DOHH2 (cell line): ENCODE data around the gene CLDN2.
"Not testable (repeated sequence)": the region's sequence is repeated elsewhere in the genome, so short reads cannot be mapped to it uniquely, and the experiment has no call there.

ENCODE experiments used
- H3F3A ChIP-seq: fragments of 200-600 bp; sonication (generic), shearing (Covaris generic); 2 replicates; pipeline ENCODE4 v1.6.0; 2016; ENCODE audit warnings: antibody characterized with exemption, mild to moderate bottlenecking; ENCODE audit not compliant: control insufficient read depth, insufficient read depth
- H3K27ac ChIP-seq: fragments of 200-600 bp; sonication (generic); 2 replicates; pipeline ENCODE4 v1.5.1; 2014; ENCODE audit warnings: low read depth, mild to moderate bottlenecking, low read length, moderate library complexity
- H3K27me3 ChIP-seq: fragments of 200-600 bp; sonication (generic); 2 replicates; pipeline ENCODE4 v1.6.1; 2014; ENCODE audit warnings: mild to moderate bottlenecking, low read length, mixed read lengths; ENCODE audit not compliant: control insufficient read depth
- H3K36me3 ChIP-seq: fragments of 200-600 bp; sonication (generic); 2 replicates; pipeline ENCODE4 v1.6.1; 2014; ENCODE audit warnings: mild to moderate bottlenecking, low read length, moderate library complexity, mixed read lengths; ENCODE audit not compliant: control insufficient read depth
- H3K4me1 ChIP-seq: fragments of 200-600 bp; sonication (generic); 2 replicates; pipeline ENCODE4 v1.6.1; 2014; ENCODE audit warnings: mild to moderate bottlenecking, low read length, mixed read lengths; ENCODE audit not compliant: control insufficient read depth
- H3K4me2 ChIP-seq: fragments of 200-600 bp; sonication (generic); 2 replicates; pipeline ENCODE4 v1.6.0; 2014; ENCODE audit warnings: mild to moderate bottlenecking, low read length, moderate library complexity
- H3K4me3 ChIP-seq: fragments of 200-600 bp; sonication (generic); 2 replicates; pipeline ENCODE4 v1.5.1; 2014; ENCODE audit warnings: mild to moderate bottlenecking, low read length, mixed read lengths
- H3K79me2 ChIP-seq: fragments of 200-600 bp; sonication (generic); 2 replicates; pipeline ENCODE4 v1.6.1; 2014; ENCODE audit warnings: mild to moderate bottlenecking, low read length, mixed read lengths; ENCODE audit not compliant: control insufficient read depth
- H3K9me2 ChIP-seq: fragments of 200-600 bp; sonication (generic); replicated peaks from 2 replicates; pipeline ENCODE4 v1.6.1; 2014; ENCODE audit warnings: mild to moderate bottlenecking, low read length, mixed read lengths; ENCODE audit not compliant: control insufficient read depth
- H3K9me3 ChIP-seq: fragments of 200-600 bp; sonication (generic); 2 replicates; pipeline ENCODE4 v1.6.1; 2014; ENCODE audit warnings: antibody characterized with exemption, low read length, mixed read lengths; ENCODE audit not compliant: control insufficient read depth, insufficient read depth
- H4K20me1 ChIP-seq: fragments of 200-600 bp; sonication (generic); 2 replicates; pipeline ENCODE4 v1.6.0; 2014; ENCODE audit warnings: low read depth, mild to moderate bottlenecking, antibody characterized with exemption, low read length, moderate library complexity; ENCODE audit not compliant: control insufficient read depth, insufficient read depth
- CTCF ChIP-seq: fragments of 200-600 bp; sonication (generic); IDR thresholded peaks from one replicate; pipeline ENCODE4 v1.5.1; 2014; ENCODE audit warnings: antibody characterized with exemption, mild to moderate bottlenecking, low read depth, low read length; ENCODE audit not compliant: poor library complexity, severe bottlenecking
- EZH2phosphoT487 ChIP-seq: fragments of 200-600 bp; sonication (generic); IDR thresholded peaks from 2 replicates; pipeline ENCODE4 v1.6.1; 2017; ENCODE audit warnings: borderline replicate concordance, mild to moderate bottlenecking, antibody characterized with exemption, low read length, moderate library complexity, mixed read lengths

The CLDN2 gene

GRCh38 chrX:106963111-106963510 is 42.9 kb downstream of the CLDN2 start:
- no peaks in the 10 kb centered on the region for H3K4me1 ChIP-seq
- TF ChIP-seq CTCF, result no peak
- no peak for TF ChIP-seq EZH2phosphoT487
- H3K79me2 ChIP-seq, result no peaks in the 10 kb centered on the region
- no peak overlapping the region for H3K4me2 ChIP-seq
- no peaks in the 10 kb centered on the region for H3K9me3 ChIP-seq
- no peak overlapping the region for H3K4me3 ChIP-seq
- H3K27me3 ChIP-seq, result no peaks in the 10 kb centered on the region
- no peaks in the 10 kb centered on the region for H4K20me1 ChIP-seq
- H3F3A ChIP-seq, result no peaks in the 10 kb centered on the region
- H3K9me2 ChIP-seq, result no peaks in the 10 kb centered on the region
- no peak overlapping the region for H3K27ac ChIP-seq
- no peaks in the 10 kb centered on the region for H3K36me3 ChIP-seq

GRCh38 chrX:106964290-106964689 is 44.1 kb downstream of the CLDN2 start:
- no peak overlapping the region for H3K27ac ChIP-seq
- no peaks in the 10 kb centered on the region for H3K4me1 ChIP-seq
- no peak for TF ChIP-seq EZH2phosphoT487
- no peak for TF ChIP-seq CTCF
- H4K20me1 ChIP-seq, result no peaks in the 10 kb centered on the region
- no peaks in the 10 kb centered on the region for H3K9me2 ChIP-seq
- no peaks in the 10 kb centered on the region for H3K27me3 ChIP-seq
- no peaks in the 10 kb centered on the region for H3K9me3 ChIP-seq
- H3K36me3 ChIP-seq, result no peaks in the 10 kb centered on the region
- H3F3A ChIP-seq, result no peaks in the 10 kb centered on the region
- no peaks in the 10 kb centered on the region for H3K79me2 ChIP-seq
- no peak overlapping the region for H3K4me3 ChIP-seq
- H3K4me2 ChIP-seq, result no peak overlapping the region

- H4K20me1 ChIP-seq, H3K4me3 ChIP-seq, H3K27me3 ChIP-seq, H3K9me2 ChIP-seq, H3K27ac ChIP-seq, H3K79me2 ChIP-seq, H3K4me1 ChIP-seq, H3K4me2 ChIP-seq, H3K36me3 ChIP-seq, H3F3A ChIP-seq, H3K9me3 ChIP-seq: not testable (repeated sequence)
Observed at GRCh38 chrX:106966547-106966946, 46.3 kb downstream of the CLDN2 start.

GRCh38 chrX:106972896-106973295 is 52.7 kb downstream of the CLDN2 start:
- no peak overlapping the region for H3K27ac ChIP-seq
- no peak overlapping the region for H3K4me2 ChIP-seq
- H3K27me3 ChIP-seq, result no peaks in the 10 kb centered on the region
- H3K36me3 ChIP-seq, result no peaks in the 10 kb centered on the region
- H3K4me1 ChIP-seq, result no peaks in the 10 kb centered on the region
- no peak overlapping the region for H3K4me3 ChIP-seq
- no peaks in the 10 kb centered on the region for H4K20me1 ChIP-seq
- TF ChIP-seq CTCF (no peak), EZH2phosphoT487 (no peak)
- H3K9me2 ChIP-seq, result no peaks in the 10 kb centered on the region
- no peaks in the 10 kb centered on the region for H3K79me2 ChIP-seq
- H3F3A ChIP-seq, result no peaks in the 10 kb centered on the region
- H3K9me3 ChIP-seq, result no peaks in the 10 kb centered on the region
